Mesendoderm (in vitro differentiated cells): ENCODE results near the gene MAPK7. TPM values are rescaled to one million over a fixed set of nuclear protein-coding genes. Genes with fewer than 3 reads are reported as not detected.

Experiments
- DNase-seq: peaks from one replicate; pipeline ENCODE4 v3.0.0; 2013
- H2AK5ac ChIP-seq: 2 replicates; pipeline ENCODE4 v1.6.1; 2013; ENCODE audit warnings: low read length, inconsistent platforms
- H2BK120ac ChIP-seq: 2 replicates; pipeline ENCODE4 v1.6.1; 2013; ENCODE audit warnings: low read depth, mild to moderate bottlenecking, low read length, moderate library complexity, mixed read lengths
- H2BK15ac ChIP-seq: replicated peaks from 2 replicates; pipeline ENCODE4 v1.6.1; 2013; ENCODE audit warnings: low read depth, mild to moderate bottlenecking, moderate library complexity
- H2BK5ac ChIP-seq: 2 replicates; pipeline ENCODE4 v1.6.1; 2013; ENCODE audit warnings: low read length, inconsistent platforms
- H3K18ac ChIP-seq: 2 replicates; pipeline ENCODE4 v1.6.1; 2013; ENCODE audit warnings: mild to moderate bottlenecking, low read length, mixed read lengths
- H3K23ac ChIP-seq: one replicate; pipeline ENCODE4 v1.6.1; 2013; ENCODE audit warnings: low read length
- H3K27ac ChIP-seq: 2 replicates; pipeline ENCODE4 v1.5.1; 2013; ENCODE audit warnings: low read depth, mild to moderate bottlenecking, inconsistent platforms, low read length, moderate library complexity
- H3K27me3 ChIP-seq: 2 replicates; pipeline ENCODE4 v1.6.1; 2013; ENCODE audit warnings: low read length, control low read depth, mild to moderate bottlenecking, inconsistent platforms; ENCODE audit not compliant: insufficient read depth, poor library complexity
- H3K36me3 ChIP-seq: 2 replicates; pipeline ENCODE4 v1.6.1; 2013; ENCODE audit warnings: low read length, inconsistent platforms; ENCODE audit not compliant: control insufficient read depth, insufficient read depth
- H3K4ac ChIP-seq: one replicate; pipeline ENCODE4 v1.6.1; 2013; ENCODE audit warnings: low read depth, mild to moderate bottlenecking, low read length, moderate library complexity
- H3K4me1 ChIP-seq: 2 replicates; pipeline ENCODE4 v1.6.1; 2013; ENCODE audit warnings: low read depth, low read length, inconsistent platforms; ENCODE audit not compliant: control insufficient read depth
- H3K4me2 ChIP-seq: 2 replicates; pipeline ENCODE4 v1.6.1; 2013; ENCODE audit warnings: low read length
- H3K4me3 ChIP-seq: 2 replicates; pipeline ENCODE4 v1.5.1; 2013; ENCODE audit warnings: mild to moderate bottlenecking, low read length
- H3K56ac ChIP-seq: one replicate; pipeline ENCODE4 v1.6.1; 2013; ENCODE audit warnings: low read length
- H3K79me1 ChIP-seq: 2 replicates; pipeline ENCODE4 v1.6.1; 2013; ENCODE audit warnings: low read length, inconsistent platforms
- H3K79me2 ChIP-seq: 2 replicates; pipeline ENCODE4 v1.6.1; 2013; ENCODE audit warnings: mild to moderate bottlenecking, low read length; ENCODE audit not compliant: control insufficient read depth, insufficient read depth
- H3K9ac ChIP-seq: 2 replicates; pipeline ENCODE4 v1.6.1; 2013; ENCODE audit warnings: low read length, inconsistent platforms
- H4K5ac ChIP-seq: one replicate; pipeline ENCODE4 v1.6.1; 2013; ENCODE audit warnings: low read length
- H4K8ac ChIP-seq: one replicate; pipeline ENCODE4 v1.6.1; 2013; ENCODE audit warnings: low read depth, mild to moderate bottlenecking, control low read depth, low read length, moderate library complexity
- WGBS: extraction: QIAGEN DNeasy Blood & Tissue Kit; methylation state at CpG from one replicate; pipeline ENCODE4 v1.1.7; 2013; ENCODE audit warnings: low lambda C conversion rate, missing lambda C conversion rate; ENCODE audit not compliant: insufficient coverage; ENCODE audit errors: extremely low coverage; 5-methylcytosine and 5-hydroxymethylcytosine counted together
- polyA plus RNA-seq, 2 experiments: library from polyadenylated mRNA; stranded (reverse); fragments of 200-250 nt; gene quantifications; one replicate each; pipeline ENCODE4 v1.2.3, GENCODE V29; 2013

The MAPK7 gene
- polyA plus RNA-seq (2013, experiment 1 of 2) = 51.0 TPM
- polyA plus RNA-seq (2013, experiment 2 of 2) = 48.4 TPM

DNA sequence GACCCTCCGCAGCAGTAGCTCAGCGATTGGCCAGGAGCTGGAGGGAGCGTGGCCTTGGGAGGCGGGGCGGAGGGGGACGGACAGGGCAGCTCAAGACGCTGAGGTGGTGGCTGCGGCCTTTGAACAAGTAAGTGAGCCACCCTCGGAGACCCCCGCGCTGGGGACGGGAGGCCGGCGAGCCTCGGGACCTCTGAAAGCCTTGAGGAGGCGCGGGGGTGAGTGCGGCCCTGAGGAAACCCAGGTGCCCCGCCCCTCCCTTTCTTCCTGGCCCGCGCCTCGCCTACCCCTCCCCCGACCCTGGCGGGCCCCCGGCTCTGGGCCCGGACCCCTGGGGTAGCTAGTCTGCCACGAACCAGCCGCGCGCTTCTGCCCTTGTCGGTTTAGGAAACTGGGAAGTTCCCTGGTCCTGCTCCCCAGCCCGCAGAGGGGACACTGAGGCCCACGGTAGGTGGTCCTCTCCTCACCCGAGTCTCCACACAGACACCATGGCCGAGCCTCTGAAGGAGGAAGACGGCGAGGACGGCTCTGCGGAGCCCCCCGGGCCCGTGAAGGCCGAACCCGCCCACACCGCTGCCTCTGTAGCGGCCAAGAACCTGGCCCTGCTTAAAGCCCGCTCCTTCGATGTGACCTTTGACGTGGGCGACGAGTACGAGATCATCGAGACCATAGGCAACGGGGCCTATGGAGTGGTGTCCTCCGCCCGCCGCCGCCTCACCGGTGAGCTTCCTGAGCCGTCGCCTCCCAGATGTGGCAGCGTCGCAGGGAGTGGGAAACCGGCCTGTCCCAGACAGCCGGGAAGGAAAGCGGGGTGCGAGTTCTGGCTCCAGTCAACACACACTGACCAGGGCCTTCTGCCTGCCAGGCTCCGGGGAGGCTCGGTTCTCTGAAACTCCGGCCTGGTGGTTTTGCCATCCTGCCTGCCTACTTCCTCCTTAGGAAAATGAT, at the start of gene MAPK7:
MAPK7 (plus strand) TSS at position 83 of the 945 bp plus-strand sequence; CDS start at position 486, 403 bp downstream.
- H3K27ac ChIP-seq = peak within 1 kb of the TSS; percentile 88
- H2AK5ac ChIP-seq = peak within 1 kb of the TSS; percentile 46
- no CpG with 5 or more reads among the region's 69 CpGs for WGBS
- peaks cover 19% of the 10 kb centered on the region for H3K36me3 ChIP-seq
- H3K4me1 ChIP-seq = peaks cover 5% of the 10 kb centered on the region
- H3K4me2 ChIP-seq = peak within 1 kb of the TSS; percentile 51
- peak within 1 kb of the TSS; percentile 98 for H3K9ac ChIP-seq
- H4K8ac ChIP-seq = no peak within 1 kb of the TSS
- peak within 1 kb of the TSS; percentile 97 for H3K56ac ChIP-seq
- peak within 1 kb of the TSS; percentile 46 for H3K4ac ChIP-seq
- peak within 1 kb of the TSS; percentile 90 for H3K4me3 ChIP-seq
- H2BK5ac ChIP-seq = peak within 1 kb of the TSS; percentile 57
- peaks cover 24% of the 10 kb centered on the region for H3K79me1 ChIP-seq
- H4K5ac ChIP-seq = no peak within 1 kb of the TSS
- no peak within 1 kb of the TSS for H2BK15ac ChIP-seq
- peaks cover 31% of the 10 kb centered on the region for H3K79me2 ChIP-seq
- H3K18ac ChIP-seq = peak within 1 kb of the TSS; percentile 29
- H3K27me3 ChIP-seq = no peaks in the 10 kb centered on the region
- peak within 1 kb of the TSS; percentile 73 for H3K23ac ChIP-seq
- no peak for DNase-seq
- no peak within 1 kb of the TSS for H2BK120ac ChIP-seq

DNA sequence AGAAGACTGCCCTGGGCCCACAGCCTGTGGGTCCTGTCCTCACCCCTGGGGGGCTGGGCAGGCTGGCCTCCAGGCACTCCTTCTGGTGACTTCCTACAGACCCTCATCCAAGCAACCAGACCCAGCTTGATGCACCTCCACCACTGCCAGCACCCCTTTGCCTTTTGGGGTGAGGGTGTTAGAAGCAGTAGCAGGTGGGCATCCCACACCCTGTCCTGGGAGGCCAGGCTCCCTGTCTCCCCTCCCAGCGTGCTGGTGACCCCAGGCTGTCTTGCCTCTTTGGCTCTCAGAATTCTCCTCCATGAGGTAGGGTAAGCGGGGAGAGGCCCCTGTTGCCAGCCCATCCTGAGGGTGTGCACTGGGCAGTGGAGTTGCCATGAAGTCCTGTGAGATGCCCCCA, 49.2 kb upstream of the MAPK7 start:
- H2BK15ac ChIP-seq = no peak overlapping the region
- no peak overlapping the region for H4K8ac ChIP-seq
- H3K27me3 ChIP-seq = no peaks in the 10 kb centered on the region
- H3K4me3 ChIP-seq = no peak overlapping the region
- H2BK5ac ChIP-seq = no peak overlapping the region
- H3K18ac ChIP-seq = no peak overlapping the region
- H4K5ac ChIP-seq = no peak overlapping the region
- H3K56ac ChIP-seq = no peak overlapping the region
- no peaks in the 10 kb centered on the region for H3K36me3 ChIP-seq
- H3K4ac ChIP-seq = no peak overlapping the region
- DNase-seq = no peak
- H3K79me2 ChIP-seq = no peaks in the 10 kb centered on the region
- H3K4me1 ChIP-seq = no peaks in the 10 kb centered on the region
- no peaks in the 10 kb centered on the region for H3K79me1 ChIP-seq
- H3K4me2 ChIP-seq = no peak overlapping the region
- H3K9ac ChIP-seq = no peak overlapping the region
- no peak overlapping the region for H2AK5ac ChIP-seq
- H3K23ac ChIP-seq = no peak overlapping the region
- H3K27ac ChIP-seq = no peak overlapping the region
- no peak overlapping the region for H2BK120ac ChIP-seq
- WGBS = no CpG with 5 or more reads among the region's 2 CpGs

DNA sequence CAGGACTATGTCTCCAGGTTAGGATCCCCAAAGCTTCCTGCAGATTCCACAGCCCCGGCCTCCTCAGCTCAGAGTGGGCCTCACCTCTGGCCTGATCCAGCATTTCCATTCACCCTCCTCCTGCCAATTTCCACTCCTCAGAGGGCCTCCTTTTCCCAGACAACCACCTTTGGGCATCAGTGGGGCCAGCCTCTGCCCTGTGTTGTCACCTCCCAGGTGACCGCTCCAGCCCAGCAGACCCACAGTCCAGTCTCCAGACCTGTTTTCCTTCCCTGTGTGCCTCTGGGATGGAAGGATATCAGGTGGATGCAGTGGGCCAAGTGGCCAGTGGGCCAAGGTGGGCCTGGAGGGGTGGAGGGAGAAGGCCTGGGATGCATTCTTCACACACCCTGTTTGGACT, 48.5 kb upstream of the MAPK7 start:
- Histone ChIP-seq H3K27ac (no peak overlapping the region), H2BK120ac (no peak overlapping the region), H3K4me1 (no peaks in the 10 kb centered on the region), H2AK5ac (no peak overlapping the region), H4K8ac (no peak overlapping the region), H4K5ac (no peak overlapping the region), H3K27me3 (no peaks in the 10 kb centered on the region), H3K9ac (no peak overlapping the region), H3K18ac (no peak overlapping the region), H3K4ac (no peak overlapping the region), H3K36me3 (no peaks in the 10 kb centered on the region), H3K4me3 (no peak overlapping the region), H3K79me2 (no peaks in the 10 kb centered on the region), H3K4me2 (no peak overlapping the region), H3K79me1 (no peaks in the 10 kb centered on the region), H3K23ac (no peak overlapping the region), H3K56ac (no peak overlapping the region), H2BK5ac (no peak overlapping the region), H2BK15ac (no peak overlapping the region)
- WGBS = no CpG with 5 or more reads among the region's 2 CpGs
- DNase-seq = no peak

DNA sequence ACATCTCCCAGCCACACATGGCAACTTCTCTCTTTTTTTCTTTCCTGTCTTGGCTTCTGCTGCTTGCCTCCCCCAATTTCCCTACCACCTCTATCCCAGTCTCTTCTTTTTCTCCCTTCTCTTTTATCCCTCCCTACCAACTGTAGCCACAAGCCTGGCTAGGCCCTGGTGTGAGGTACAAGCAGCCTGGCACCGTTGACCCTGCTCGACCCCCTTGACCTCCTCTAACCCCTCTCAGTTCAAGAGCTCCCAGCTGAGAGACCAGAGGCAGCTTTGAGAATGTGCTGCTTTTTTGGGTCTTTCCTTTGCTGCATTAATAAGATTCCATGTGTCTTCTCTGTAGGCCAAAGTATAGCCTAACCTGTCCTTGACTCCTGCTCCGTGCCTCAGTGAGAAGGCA, 48.0 kb upstream of the MAPK7 start:
- Histone ChIP-seq H2BK120ac (no peak overlapping the region), H3K18ac (no peak overlapping the region), H3K79me2 (no peaks in the 10 kb centered on the region), H4K8ac (no peak overlapping the region), H3K56ac (no peak overlapping the region), H4K5ac (no peak overlapping the region), H3K36me3 (no peaks in the 10 kb centered on the region), H2BK15ac (no peak overlapping the region), H2BK5ac (no peak overlapping the region), H3K79me1 (no peaks in the 10 kb centered on the region), H2AK5ac (no peak overlapping the region), H3K27ac (no peak overlapping the region), H3K9ac (no peak overlapping the region), H3K27me3 (no peaks in the 10 kb centered on the region), H3K4me1 (no peaks in the 10 kb centered on the region), H3K23ac (no peak overlapping the region), H3K4ac (no peak overlapping the region), H3K4me2 (no peak overlapping the region), H3K4me3 (no peak overlapping the region)
- WGBS = no CpG with 5 or more reads among the region's 3 CpGs
- no peak for DNase-seq

DNA sequence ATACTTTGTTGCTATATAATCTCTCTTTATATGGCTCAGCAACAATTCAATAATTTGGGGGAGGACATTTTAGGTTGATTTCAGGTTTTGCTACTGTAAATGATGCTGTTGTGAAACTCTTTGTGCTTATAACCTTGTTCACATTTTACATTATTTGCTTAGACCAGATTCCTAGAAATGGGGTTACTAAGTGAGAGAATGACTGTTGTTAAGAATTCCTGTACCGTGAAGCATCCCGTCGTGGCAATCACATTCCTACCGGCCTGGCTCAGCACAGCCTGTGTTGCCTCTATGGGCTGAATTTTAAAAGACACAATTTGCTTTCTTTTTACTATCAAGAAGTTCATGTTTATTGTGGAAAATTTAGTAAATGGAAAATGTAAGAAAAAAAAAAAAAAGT, 47.2 kb upstream of the MAPK7 start:
- Histone ChIP-seq H3K4me2 (no peak overlapping the region), H2BK15ac (no peak overlapping the region), H3K4me3 (no peak overlapping the region), H3K79me2 (no peaks in the 10 kb centered on the region), H2BK5ac (no peak overlapping the region), H4K8ac (no peak overlapping the region), H3K27me3 (no peaks in the 10 kb centered on the region), H3K4me1 (no peaks in the 10 kb centered on the region), H3K4ac (no peak overlapping the region), H3K27ac (no peak overlapping the region), H3K9ac (no peak overlapping the region), H3K23ac (no peak overlapping the region), H4K5ac (no peak overlapping the region), H3K18ac (no peak overlapping the region), H3K36me3 (no peaks in the 10 kb centered on the region), H3K79me1 (no peaks in the 10 kb centered on the region), H3K56ac (no peak overlapping the region), H2BK120ac (no peak overlapping the region), H2AK5ac (no peak overlapping the region)
- no CpG with 5 or more reads among the region's 4 CpGs for WGBS
- DNase-seq = no peak
